Measurements from ENCODE around the gene TDRD12.

Gene TDRD12

DNA sequence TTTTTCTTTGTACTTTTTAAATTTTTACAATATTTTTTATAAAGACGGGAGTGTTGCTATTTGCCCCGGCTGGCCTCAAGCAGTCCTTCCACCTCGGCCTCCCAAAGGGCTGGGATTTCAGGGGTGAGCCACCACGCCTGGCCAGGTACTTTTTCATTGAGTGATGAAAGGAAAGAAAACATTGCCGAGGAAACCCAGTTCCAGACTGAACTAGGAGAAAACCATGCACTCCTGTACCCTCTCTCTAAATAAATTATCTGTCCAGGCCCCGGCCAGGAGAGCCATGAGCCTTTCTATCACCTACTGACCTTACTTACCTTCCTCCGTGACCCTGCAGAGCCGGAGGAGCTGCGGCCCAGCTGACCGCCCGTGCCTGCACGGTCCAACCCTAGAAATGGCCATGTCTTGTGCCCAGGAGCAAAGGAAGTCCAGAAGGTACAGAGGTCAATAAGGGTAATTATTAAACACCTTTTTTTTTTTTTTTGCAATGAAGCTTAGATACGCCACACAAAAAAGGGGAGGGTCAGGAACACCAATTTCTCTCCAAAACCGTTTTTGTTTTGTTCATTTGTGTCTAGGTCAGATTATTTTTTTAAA is 149.9 kb downstream of the TDRD12 start, which contains the start of gene SLC7A9:
SLC7A9 (minus strand) TSS at position 399 of the 597 bp plus-strand sequence. CDS start 1,233 bp downstream, outside the sequence.
- no peak for DNase-seq

DNA sequence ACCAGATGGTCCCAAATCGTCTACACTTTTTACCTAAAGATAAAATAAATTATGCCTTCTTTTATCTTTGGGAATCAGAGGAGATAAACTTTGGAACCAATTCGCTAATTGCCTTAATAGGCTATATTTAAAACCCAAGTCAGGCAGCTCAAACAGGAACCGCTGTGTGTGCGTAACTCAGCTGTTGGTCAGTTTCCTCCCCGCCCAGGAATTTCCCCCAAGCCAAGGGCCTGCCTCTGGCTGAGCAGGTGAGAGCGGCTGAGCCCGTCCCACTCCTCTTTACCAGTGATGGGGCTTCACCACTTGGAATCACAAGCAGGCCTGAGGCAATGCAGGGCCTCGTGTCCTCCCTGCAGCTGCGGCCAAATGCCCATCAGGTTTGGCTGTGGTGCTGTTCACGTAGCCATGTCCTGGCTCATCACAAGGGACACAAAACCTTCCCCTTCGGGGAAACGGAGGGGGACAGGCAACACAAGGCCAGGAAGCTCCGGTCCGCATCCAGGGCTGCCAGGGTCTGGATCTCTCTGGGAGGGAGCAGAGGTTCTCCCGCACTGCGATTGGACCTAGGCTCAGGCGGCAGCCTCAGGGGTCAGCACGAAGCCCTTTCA is 150.5 kb downstream of the TDRD12 start:
- no peak for DNase-seq

DNA sequence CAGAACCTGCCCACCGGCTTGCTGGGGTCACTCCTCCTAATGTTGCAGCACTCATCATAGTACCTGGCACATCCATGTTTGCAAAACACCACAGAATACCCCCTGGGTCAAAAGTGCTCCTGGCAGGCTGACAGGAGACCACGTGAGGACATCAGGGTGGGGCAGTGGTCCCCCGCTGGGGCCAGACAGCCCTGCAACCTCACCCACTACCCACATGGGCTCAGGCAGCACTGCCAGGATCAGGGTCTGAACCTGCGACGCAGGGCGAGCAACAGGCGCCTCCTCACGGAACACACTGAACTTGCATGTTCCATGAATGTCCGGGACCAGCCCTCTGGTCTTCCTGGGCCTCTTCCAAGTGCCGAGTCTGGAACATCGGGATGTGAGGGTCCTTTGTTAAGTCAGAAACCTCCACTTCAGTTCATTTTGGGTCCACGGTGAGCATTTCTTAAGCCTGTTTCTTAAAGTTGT is 151.4 kb downstream of the TDRD12 start:
- no peak for DNase-seq

DNA sequence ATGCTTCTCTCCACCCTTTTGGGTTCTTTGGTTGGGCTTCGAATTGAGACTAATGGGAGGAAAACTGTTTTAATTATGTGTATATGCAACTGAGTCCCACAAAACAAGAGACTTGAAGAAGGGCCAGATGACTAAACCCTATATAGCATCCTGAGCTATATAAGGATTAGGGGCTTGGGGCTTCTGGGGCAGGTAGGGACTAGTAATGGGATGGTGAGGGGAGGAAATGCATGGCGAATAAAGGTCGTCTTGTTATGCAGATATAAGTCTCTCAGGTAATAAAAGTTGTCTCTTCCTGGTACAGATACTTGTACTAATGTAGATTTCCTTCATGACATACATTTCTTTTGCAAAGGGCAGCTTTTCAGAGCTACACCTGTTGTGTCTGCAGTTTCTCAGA is 152.8 kb downstream of the TDRD12 start:
- no peak for DNase-seq

DNA sequence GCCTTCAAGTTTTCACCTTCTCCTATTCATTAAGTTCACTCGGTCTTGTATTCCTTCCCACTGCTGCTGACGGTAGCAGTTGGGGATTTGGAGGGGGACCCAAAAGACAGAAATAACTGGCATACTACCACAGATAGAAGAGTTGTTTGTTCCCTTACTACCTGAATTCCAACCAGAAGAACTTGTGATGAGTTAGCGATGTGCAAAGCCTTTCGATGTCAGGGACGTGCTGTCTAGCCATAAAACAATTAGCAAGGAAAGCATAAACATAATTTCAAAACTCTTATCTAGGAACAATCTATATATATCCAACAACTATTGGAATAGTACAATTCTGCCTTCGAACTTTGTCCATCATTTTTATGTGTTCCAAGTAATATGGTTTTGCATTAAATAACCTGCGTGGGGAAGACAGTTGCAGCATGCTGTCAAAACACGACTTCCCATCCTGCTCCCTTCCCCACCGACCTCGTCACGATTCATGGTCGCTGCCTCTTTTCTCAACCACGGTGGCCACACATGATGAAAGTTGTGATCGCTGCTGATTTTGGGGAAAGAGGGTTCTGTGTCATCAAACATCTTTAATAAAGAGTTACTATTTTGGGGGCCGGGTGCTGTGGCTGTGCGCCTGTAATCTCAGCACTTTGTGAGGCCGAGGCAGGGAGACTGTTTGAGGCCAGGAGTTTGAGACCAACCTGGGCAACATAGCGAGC is 153.8 kb downstream of the TDRD12 start:
- no peak for DNase-seq

DNA sequence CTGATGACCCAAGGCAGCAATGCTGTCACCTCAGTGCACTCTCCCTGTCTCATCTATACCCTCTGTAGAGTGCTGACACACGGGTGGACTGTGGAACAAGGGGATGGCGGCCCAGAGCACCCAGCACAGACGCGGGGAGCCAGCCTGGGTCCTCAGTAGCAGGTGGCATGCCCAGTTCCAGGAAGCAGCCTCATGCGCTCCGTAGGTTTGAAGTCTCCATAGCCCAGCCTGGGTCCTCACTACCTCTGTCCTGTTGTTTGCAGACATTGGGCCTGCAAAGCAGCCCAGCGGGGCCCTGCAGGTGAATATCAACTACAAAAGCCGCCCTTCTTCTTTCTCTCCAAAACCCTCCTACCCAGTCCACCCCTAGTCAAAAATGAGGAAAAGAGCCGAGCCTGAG is 155.0 kb downstream of the TDRD12 start:
- no peak for DNase-seq

DNA sequence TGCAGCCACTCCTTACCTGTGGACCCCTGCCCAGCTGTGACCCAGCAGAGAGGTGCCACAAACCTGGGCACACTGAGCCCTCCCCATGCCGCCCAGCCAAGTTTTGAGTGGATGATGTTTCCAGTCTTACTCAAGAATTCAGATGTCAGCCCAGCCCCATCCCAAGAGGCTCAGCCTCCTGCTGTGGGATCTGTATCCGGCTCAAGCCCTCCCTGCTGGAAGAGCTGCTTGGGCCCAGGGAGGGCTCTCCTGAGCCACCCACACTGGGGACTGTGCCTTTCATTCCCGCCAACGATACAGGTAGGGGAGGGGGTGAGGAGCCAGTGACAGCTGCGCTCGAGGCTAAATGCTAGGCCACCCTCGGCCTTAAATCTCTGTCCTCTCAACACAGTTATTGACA is 155.9 kb downstream of the TDRD12 start:
- no peak for DNase-seq

DNA sequence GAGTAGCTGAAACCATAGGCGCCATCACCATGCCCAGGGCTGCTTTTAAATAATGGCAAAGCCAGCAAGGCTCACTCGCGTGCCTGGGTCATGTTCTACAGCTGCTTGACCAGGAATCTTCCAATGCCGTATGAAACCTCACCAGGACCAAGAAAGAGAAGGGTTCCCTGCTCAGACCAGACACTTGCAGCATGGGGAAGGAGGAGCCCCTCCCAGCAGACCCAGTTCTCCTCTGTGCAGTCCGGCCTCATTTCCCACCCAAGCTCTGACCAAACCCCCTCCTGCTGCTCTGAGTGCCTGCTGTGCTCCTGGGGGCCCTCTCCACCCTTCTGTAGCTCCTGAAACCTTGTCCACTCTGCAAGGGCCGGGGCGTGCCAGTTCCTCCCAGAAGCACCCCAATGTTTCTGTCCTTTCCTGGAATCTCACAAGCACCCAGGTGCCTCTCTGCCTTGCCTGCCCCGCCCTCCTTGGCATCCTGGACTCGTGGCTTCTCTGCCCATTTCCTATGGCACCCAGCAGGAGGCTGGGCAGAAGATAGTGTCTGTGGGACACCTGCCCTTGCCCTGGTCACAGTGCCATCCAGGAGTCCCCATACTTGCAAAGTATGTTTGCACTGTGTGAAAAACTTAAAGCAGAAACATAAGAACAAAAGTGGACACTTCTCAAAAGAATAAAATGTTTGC is 156.8 kb downstream of the TDRD12 start:
- no peak for DNase-seq

DNA sequence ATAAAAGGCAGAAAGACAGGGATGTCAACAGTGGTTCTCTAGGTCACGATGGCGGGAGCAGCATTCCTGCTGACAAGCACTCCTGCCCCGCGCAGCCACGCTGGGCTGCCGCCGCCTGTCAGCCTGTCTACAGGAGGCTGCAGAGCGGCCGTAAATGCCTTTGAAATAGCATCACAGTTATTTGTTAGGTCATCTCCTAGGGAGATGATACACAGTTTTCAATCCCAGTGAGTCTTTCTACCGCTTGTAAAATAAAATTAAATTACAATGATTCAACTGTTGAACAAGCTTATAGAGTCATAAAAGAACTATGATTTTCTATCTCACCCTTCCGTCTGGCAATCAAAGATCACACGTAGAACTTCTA is 157.3 kb downstream of the TDRD12 start:
- no peak for DNase-seq
